GM18520 (cell line): Measurements from ENCODE around the gene FBXL17.

Experiments used
- ATAC-seq: cut with Tn5 transposase; IDR thresholded peaks from one replicate; pipeline ENCODE4 v1.9.1; 2021; ENCODE audit not compliant: unreplicated experiment

Gene FBXL17

GRCh38 chr5:108375768-108376167 is 6.1 kb downstream of the FBXL17 start:
- ATAC-seq, result no peak

- no peak for ATAC-seq
Observed at GRCh38 chr5:108373426-108373825, 8.5 kb downstream of the FBXL17 start.

GRCh38 chr5:108372369-108372768 is 9.5 kb downstream of the FBXL17 start:
- ATAC-seq, result no peak

- no peak for ATAC-seq
Observed at GRCh38 chr5:108371263-108371662, 10.6 kb downstream of the FBXL17 start.

- ATAC-seq, result no peak
Observed at GRCh38 chr5:108369167-108369566, 12.7 kb downstream of the FBXL17 start.

- no peak for ATAC-seq
Observed at GRCh38 chr5:108367679-108368334, 14.1 kb downstream of the FBXL17 start.

GRCh38 chr5:108366500-108366899 is 15.4 kb downstream of the FBXL17 start:
- ATAC-seq, result no peak

- ATAC-seq, result no peak
Observed at GRCh38 chr5:108361771-108362170, 20.1 kb downstream of the FBXL17 start.

- no peak for ATAC-seq
Observed at GRCh38 chr5:108361239-108361638, 20.7 kb downstream of the FBXL17 start.

GRCh38 chr5:108360280-108360679 is 21.6 kb downstream of the FBXL17 start:
- ATAC-seq, result no peak

- no peak for ATAC-seq
Observed at GRCh38 chr5:108356286-108356685, 25.6 kb downstream of the FBXL17 start.

GRCh38 chr5:108353087-108353486 is 28.8 kb downstream of the FBXL17 start:
- no peak for ATAC-seq

- peak; percentile 60 for ATAC-seq
Observed at GRCh38 chr5:108345541-108346171, 36.2 kb downstream of the FBXL17 start.

- ATAC-seq, result no peak
Observed at GRCh38 chr5:108344103-108344822, 37.6 kb downstream of the FBXL17 start.

GRCh38 chr5:108341866-108342265 is 40.0 kb downstream of the FBXL17 start:
- ATAC-seq, result no peak

- no peak for ATAC-seq
Observed at GRCh38 chr5:108340131-108340530, 41.8 kb downstream of the FBXL17 start.

GRCh38 chr5:108339220-108339619 is 42.7 kb downstream of the FBXL17 start:
- ATAC-seq, result no peak

- no peak for ATAC-seq
Observed at GRCh38 chr5:108334225-108334624, 47.7 kb downstream of the FBXL17 start.

GRCh38 chr5:108326982-108327381 is 54.9 kb downstream of the FBXL17 start:
- no peak for ATAC-seq

- ATAC-seq, result no peak
Observed at GRCh38 chr5:108324886-108325285, 57.0 kb downstream of the FBXL17 start.

- ATAC-seq, result no peak
Observed at GRCh38 chr5:108321341-108321740, 60.6 kb downstream of the FBXL17 start.

- no peak for ATAC-seq
Observed at GRCh38 chr5:108320231-108320630, 61.7 kb downstream of the FBXL17 start.
